NCI-H146 treated with DMSO at 0.1 percent for 48 hours (cell line): ENCODE data around the gene SYMPK.

Experiments
- DNase-seq: peaks from one replicate; lab custom pipeline; 2025; ENCODE audit not compliant: unreplicated experiment; lab: John Stamatoyannopoulos, UW

SYMPK gene

DNA sequence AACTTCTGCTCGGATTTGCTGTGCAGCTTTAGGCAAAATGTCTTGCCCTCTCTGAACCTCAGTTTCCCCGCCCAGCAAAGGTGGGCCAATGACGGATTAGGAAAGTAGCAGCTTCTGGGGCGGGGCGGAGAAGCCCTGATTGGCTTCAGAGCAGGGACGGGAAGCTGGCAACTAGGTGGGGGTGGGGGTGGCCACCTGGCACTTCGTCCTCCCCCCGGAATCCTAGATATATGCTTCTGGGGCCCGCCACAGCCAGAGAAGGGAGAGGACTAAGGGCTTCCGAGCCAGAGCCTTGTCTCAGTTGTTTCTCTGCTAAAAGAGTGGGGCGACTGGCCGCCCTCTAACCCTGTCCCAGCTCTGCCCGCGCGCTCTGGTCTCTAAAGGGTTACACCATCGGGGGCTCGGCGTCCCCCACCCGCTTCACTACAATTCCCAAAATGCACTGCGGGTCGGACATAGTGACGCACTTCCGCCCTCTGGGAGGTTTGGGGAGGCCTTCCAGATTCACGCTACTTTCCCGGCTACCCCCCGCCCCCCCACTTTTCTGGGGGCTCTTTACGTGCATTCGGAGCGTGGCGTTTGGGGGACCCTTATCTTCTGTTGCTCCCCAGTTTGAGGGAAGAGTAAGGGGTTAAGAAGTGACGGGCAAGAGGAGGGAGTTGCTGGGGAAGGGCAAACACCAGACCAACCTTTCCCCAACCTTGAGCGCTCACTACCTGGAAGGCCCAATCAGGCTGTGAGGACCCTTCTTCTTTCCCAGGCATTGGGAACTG lies 23.7 kb upstream of the SYMPK start:
- DNase-seq: peak; percentile 83

DNA sequence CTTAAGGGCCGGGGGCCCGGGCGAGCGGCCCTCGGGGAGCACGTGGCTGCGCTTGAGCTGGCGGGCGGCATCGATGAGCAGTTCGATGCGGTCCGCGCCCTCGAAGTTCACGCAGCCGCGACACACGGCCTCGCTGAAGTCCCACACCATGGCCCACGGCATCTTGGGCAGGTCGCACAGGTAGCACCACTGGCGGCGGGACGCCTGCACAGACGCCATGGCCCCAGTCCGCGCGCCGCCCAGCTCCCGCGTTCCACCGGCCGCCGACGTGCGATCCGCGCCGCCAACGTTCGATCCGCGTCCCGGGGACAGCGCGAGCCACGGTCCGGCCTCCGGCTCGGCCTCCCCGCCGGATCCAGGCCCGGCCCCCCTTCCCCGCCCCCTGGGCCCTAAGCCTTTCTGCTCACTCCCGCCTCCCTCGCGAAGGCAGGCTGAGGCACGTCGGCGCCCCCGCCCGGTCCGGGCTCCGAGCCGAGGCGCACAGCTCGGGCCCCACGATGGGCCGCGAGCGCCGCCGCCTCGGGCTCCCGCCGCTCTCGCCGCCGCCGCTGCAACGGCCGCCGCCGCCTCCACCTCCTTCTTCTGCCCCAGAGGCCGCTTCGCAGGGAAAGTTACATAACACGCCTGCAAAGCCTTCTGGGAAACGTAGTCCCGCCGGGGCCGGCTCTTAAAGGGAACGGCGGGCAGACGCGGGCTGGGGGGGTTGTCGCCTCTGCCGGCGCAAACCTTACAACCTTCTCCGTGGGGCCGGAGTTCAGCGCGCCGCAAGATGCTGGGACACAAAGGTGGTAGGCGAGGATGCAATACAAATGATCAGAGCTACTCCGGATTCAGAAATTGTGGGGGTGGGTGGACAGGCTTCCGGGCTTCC lies 22.8 kb upstream of the SYMPK start, which contains the start of gene IRF2BP1:
TSS of gene IRF2BP1 (minus strand) at position 586 of the 871 bp plus-strand sequence. CDS start at position 219, 367 bp downstream.
- peak; percentile 91 for DNase-seq

DNA sequence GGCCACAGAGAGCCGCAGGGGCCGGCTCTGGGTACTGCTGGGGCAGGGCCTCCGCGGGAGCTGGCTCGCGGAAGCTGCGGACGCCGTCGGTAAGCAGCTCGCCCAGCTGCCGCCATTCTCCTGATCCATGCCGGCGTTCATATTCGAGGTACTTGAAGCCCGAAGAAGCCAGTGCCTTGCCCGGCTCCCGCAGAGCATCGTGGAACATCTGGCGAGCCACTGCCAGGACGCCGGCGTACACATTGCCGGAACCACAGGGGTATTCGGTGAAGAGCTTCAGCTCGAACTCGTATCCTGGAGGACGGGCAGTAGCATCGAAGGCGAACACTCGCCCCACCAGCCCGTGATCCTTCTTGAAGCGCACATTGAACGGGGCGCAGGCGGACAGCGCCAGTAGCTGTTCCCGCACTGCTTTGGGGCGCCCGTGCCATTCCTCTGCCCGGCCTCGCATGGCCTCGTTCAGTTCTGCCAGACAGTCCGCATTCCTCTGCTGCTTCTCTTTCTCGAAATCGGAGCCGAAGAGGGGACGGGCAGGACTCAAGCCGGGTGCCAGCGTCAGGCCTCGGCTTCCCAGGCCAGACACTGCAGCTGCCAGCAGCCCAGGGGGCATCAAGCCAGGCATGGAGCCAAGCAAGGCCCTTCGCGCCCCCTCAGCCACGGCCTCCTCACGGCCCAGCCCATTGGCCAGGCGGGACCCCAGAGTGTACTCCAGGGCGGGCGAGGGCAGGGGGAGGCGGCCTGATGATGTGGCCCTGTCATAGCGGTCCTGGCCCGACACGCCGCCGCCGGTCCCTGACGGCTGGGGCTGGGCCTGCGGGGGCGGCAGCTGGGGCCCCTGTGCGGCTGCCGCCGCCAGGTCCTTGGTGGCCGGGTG lies 22.0 kb upstream of the SYMPK start:
- DNase-seq: no peak

DNA sequence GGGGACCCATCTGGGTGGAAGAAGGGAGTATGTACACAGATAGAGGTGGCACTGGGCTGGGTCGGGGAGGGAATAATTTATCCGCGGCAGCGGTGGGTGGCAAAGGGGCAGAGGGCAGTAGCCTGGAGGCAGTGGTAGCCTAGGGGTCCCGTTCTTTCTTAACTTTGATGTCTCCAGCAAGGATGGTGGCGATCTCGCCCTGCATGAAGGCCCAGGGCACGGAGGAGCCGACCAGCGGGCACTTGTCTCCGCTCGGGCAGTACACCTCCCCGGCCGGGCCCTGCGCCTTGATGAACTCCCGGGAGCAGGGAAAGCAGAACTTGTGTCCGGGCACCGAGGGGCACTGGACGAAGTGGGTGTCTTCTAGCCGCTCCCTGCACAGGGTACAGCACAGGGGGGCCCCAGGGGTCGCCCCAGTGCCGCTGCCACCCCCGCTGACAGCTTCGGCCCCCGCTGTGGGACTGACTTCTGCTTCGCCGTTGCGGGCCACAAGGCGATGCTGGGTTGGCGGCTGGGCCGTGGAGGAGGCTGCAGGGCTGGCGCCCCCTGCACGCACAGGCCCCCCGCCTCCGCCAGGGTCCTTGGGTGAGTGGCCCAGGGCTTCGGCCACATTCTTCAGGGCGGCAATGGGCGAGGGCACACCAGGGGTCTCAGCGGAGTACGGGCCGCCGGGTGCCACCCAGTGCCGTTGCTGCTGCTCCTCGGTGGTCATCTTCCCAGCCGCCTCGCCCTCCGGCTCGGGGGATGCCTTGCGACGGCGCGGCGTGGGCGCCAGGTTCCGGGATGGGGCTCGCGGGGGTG lies 21.1 kb upstream of the SYMPK start:
- DNase-seq: no peak

DNA sequence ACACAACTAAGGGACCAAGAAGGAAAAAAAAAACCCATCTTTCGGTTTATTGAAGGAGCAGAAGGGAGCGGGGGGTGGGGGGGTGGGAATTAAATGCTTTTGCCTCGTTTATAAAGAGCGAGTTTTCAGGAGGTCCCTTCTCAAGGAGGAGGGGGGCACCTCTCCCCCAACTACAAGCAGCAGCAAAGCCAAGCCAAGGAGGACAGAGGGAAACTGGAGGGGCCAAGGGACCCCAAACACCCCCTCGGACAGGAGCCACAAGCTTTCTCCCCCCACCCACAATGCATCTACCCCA lies 20.6 kb upstream of the SYMPK start:
- DNase-seq: no peak

DNA sequence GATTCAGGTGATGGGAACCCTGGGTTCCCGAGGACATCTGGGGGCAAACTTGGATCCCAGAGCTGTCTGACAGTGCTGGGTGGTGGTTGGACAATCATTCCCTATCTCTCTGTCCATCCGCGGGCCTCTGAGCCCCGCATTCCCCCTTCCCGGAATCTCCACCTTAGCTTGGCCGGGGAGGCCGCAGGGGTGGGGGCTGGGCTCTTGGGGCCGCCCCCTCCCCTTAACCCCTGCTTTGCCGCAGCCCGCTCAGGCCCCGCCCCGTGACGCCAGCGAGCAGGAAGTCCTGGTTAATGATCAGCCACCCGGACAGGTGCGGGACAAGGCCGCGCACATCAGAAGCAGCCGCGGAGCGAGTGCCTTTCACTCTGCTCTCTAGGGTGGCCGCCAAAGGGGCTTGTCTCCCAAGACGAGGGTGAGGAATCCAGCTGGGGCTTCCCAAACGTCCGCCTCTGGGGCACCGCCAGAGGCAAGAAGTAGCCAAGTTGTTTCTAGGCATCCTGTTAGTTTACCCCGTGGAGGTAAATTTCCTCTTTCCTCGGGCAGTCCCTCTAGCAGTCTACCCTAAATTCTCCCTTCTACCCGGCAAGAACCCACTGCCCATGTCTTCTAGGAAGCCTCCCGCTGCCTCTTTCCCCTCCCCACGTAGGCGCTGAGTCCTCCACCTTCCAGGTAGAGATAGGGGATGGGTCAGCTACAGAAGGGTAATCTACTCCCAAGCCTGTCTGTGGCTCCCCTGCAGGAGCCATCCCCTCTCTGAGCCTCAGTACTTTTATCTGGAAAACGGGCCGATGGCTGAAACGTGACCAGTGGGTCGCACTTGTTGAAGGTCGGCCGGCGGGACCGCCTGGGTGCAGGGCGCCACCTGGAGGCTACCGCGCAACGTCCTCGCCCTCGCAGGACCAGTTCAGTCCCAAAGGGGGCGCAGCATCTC lies 20.0 kb upstream of the SYMPK start:
- peak; percentile 73 for DNase-seq

DNA sequence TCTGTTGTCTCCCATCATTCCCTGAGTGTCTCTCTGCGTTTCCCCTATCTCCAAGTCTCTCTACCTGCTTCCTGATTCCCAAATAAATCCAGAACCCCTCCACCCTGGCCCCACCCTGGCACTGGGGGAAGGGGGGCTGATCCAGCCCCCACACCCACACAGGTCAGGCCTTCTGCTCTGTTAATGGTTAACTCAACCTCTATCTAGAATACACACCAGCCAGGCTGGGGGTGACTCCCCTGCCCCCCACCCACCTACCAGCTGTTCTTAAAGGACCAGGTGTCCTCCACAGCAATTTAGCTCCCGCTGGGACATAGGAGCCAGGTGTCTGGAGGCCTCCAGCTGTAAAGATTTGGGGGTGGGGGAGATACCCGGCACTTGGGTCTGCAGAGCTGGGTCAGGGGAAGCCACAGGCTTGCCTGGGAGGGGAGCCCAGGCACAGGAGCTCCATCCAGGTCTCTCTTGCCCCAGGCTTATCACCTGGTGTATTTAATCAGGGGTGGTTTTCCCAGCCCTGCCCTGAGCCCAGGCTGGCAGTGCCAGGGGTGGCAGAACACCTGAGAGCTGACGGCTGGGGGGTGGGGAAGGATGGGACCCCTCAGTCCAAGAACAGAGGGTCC lies 19.1 kb upstream of the SYMPK start:
- peak; percentile 74 for DNase-seq

DNA sequence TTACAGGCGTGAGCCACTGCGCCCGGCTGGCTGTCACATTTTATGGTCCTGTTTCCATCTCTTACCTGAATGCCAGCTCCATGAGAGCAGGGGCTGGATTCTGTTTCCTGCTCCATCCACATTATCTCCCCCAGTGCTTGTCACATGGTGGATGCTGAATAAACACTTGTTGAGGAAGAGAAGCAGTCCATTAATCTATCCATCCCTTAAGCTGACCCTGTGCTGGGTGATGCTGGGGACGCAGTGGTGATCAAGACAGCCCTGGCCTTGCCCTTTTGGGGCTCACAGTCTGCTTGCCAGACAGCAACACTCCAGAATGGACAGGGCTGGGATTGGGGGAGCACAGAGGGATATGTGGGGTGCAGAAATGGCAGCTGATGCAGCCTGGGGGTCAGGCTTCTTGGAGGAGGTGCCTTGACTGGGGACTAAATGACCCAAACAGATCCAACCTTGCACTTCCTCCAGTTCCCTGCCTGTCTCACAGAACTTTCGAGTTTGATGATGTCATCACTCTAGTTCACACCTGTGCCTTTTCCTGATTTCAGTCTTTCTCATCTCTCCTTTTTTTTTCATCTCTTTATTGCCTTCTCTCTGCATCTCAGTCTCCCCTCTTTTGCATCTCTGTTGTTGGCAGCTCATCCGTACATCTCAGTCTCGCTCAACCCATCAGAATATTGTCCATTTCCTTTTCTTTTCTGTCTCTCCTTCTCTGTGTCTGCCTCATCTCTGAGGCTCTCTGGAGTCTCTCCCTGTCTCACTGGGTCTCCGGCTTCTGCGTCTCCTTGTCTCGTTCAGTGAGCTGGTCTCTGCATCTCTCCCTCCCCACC lies 18.3 kb upstream of the SYMPK start:
- peak; percentile 5 for DNase-seq

DNA sequence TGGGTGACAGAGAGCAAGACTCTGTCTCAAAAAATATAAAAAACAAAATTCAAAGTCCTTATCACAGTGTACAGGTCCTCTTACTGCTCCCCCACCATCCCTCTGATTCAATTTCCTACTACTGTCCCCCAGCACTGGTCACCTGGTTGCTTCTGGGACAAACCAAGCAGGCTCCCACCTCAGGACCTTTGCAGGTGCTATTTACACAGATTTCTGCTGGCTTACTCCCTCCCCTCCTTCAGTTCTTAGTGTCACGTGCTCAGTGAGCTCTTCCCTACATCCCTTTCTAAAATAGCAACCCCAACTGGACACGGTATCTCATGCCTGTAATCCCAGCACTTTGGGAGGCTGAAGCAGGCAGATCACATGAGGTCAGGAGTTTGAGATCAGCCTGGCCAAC lies 17.0 kb upstream of the SYMPK start:
- no peak for DNase-seq

DNA sequence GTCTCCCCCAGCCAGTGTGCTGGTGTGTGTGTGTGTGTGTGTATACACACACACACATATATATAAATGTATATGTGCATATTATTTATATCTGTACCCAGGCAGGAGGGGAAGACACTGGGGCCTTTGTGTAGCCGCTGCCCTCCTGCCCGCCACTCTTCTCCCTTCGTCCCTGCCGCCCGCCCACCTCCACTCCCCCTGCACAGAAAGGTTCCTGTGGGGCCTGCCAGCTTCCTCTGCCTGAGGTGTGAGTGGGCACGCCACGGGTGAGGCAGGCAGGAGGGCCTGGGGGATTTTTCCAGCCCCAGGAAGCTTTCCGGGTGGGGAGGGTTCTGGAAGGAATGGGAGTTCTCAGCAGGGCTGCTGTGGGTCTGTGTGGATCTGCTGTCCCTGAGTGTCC lies 16.1 kb upstream of the SYMPK start:
- DNase-seq: no peak

DNA sequence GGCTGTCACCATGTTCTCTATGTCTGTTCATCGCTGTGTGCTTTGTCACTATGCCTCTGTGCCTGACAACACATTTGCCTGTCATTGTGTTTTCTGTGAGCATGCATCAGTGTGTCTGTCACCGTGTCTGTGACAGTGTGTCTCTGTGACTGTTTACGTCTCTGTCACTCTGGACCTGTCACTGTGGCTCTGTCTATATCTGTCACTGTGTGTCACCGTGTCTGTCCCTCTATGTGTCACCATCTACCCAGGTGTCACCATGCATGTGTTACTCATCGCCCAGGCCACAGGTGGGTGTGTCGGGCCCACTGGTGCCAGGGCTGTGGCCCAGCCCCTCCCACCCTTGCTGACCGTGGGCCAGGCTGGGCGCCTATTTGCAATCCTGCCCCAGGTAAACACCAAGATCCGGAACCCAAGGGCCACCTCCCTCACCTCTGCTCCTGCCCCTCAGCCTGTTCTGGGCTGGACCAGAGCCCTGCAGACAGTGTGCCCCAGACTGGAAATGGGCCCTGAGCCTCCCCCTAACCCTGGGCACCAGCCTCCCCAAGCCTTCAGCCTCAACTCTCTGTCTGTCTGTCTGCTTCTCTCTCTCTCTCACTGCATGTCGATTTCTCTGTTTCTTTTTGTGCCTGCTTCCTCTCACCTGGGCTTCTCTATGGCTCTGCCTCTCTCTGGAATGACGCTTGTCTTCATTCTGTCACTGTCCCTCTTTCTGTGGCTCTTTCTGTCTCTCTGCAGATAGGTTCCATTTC lies 15.3 kb upstream of the SYMPK start:
- no peak for DNase-seq

DNA sequence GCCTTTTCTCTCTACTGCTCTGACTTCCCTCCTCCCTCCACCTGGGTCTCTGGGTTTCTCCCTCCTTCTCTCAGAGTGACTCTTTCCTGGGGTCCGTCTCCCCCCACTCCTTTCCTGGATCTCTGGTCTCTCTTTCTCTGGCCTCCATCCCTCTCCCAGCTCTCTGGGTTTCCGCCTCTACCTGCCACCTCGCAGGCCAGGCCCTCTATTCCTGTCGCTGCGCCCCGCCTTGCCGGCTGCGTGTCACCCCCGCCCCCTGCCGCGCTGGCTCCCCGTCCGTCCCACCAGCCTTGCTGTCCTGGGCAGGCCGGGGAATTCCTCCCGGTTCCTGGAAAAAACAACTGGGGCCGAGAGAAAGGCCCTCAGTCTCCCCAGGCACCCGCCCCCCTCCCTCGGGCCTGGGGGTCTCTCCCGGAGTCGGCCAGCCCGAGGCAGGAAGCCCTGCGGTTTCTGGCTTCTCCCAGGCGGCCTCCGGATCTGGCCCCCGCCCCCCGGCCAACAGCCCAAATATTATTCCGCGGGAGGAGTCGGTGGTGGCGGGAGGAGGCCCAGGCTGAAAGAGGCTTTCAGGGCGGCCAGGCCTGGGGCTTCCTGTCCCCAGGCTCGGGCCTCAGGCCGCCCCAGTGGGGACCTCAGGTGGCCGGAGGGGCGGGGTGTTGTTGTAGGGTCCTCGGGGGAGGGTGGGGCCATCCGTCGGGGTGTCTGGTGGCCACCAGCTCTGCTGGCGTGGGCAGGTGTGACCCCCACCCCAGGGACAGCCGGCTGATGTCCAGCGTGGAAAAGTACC lies 13.7 kb upstream of the SYMPK start:
- no peak for DNase-seq

DNA sequence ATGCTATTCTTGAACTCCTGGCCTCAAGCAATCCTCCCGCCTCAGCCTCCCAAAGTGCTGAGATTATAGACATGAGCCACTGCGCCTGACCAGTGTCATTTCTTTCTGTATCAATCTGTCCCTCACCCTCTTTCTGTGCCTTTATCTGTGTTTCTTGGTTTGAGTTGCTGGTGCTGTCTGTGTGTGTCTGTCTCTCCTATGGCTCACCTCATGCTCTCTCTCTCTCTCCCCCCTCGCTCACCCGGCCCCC lies 13.1 kb upstream of the SYMPK start:
- DNase-seq: no peak

DNA sequence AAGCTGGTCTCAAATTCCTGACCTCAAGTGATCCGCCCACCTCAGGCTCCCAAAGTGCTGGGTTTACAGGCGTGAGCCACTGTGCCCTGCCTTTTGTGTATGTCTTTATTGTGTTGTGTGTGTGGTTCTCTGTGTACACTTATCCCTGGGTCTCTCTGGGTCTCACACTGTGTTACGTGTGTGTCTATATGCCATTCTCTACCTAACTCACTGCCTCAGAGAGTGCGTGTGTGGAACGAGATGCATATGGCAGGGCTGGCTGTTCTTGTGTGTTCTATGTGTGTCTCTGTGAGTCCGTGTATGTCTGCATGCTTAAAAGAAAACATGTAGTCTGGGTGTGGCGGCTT lies 11.6 kb upstream of the SYMPK start:
- DNase-seq: no peak

DNA sequence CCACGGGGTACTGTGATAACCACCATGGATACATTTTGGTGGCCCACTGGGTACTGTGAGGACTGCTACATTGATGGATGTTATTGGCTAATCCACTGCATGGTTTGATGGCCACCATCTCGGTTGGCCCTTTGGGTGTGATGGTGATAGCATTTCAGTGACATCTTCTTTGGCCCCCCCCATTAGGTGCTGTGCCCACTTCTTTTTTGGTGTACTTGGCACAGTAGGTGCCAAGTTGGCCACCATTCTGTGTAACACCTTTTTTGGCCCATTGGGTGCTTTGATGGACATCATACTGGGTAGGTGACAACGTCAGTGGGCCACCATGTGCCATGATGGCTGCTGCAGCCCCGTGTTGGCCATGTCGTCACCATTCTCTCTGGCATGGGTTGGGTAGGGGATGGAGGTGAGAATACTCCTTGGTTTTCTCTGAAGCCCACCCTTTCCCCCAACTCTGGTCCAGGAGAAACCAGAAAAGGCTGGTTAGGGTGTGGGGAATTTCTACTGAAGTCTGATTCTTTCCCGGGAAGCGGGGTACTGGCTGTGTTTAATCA lies 10.3 kb upstream of the SYMPK start:
- no peak for DNase-seq

DNA sequence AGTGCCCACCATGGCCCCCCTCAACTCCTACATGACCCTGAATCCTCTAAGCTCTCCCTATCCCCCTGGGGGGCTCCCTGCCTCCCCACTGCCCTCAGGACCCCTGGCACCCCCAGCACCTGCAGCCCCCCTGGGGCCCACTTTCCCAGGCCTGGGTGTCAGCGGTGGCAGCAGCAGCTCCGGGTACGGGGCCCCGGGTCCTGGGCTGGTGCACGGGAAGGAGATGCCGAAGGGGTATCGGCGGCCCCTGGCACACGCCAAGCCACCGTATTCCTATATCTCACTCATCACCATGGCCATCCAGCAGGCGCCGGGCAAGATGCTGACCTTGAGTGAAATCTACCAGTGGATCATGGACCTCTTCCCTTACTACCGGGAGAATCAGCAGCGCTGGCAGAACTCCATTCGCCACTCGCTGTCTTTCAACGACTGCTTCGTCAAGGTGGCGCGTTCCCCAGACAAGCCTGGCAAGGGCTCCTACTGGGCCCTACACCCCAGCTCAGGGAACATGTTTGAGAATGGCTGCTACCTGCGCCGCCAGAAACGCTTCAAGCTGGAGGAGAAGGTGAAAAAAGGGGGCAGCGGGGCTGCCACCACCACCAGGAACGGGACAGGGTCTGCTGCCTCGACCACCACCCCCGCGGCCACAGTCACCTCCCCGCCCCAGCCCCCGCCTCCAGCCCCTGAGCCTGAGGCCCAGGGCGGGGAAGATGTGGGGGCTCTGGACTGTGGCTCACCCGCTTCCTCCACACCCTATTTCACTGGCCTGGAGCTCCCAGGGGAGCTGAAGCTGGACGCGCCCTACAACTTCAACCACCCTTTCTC lies 9.4 kb upstream of the SYMPK start:
- DNase-seq: no peak
